Adrenal gland (tissue), 5 donors: ENCODE data around the gene ANO5.

ENCODE experiments used
- CTCF ChIP-seq, 6 experiments: fragments of 450-650 bp in 4 of 6; fragments of 200-600 bp in 2 of 6; sonication (generic) in 1 of 6; IDR thresholded peaks; 1 replicate in 5 of 6; 2 replicates in 1 of 6; pipeline versions ENCODE4 v1.5.1 to v1.8.0; 2016 to 2021; ENCODE audit warnings: antibody characterized with exemption in 6 of 6, mild to moderate bottlenecking in 2 of 6, moderate library complexity in 1 of 6
- POLR2A ChIP-seq, 2 donors: fragments of 450-650 bp; IDR thresholded peaks; one replicate each; pipeline ENCODE4 v1.6.1; 2017; ENCODE audit warnings: antibody characterized with exemption in 2 of 2, mild to moderate bottlenecking in 2 of 2, moderate library complexity in 1 of 2
- donor health status: DM: no; HTN: no; CAD: no.

- no peak for TF ChIP-seq CTCF (IDR thresholded peaks at IDR 0.05)
- no peak for TF ChIP-seq POLR2A (IDR thresholded peaks at IDR 0.05)
Measured at GRCh38 chr11:22177186-22177585, 15.7 kb upstream of the ANO5 start.
